GM10266 (cell line): Measurements from ENCODE around the gene DDX17.

Experiments used
- DNase-seq: peaks from one replicate; pipeline ENCODE4 v3.0.0; 2012; ENCODE audit errors: extremely low spot score
- TF ChIP-seq, protein P1 (sequence below): IDR thresholded peaks from 2 replicates; pipeline ENCODE4 v1.5.1; 2012; ENCODE audit warnings: mild to moderate bottlenecking, low read depth; ENCODE audit not compliant: control insufficient read depth, insufficient read depth; ENCODE audit errors: missing control alignments

Gene DDX17

GRCh38 chr22:38446018-38446601, 60.0 kb downstream of the DDX17 start:
- DNase-seq: no peak
- TF ChIP-seq, protein P1, sequence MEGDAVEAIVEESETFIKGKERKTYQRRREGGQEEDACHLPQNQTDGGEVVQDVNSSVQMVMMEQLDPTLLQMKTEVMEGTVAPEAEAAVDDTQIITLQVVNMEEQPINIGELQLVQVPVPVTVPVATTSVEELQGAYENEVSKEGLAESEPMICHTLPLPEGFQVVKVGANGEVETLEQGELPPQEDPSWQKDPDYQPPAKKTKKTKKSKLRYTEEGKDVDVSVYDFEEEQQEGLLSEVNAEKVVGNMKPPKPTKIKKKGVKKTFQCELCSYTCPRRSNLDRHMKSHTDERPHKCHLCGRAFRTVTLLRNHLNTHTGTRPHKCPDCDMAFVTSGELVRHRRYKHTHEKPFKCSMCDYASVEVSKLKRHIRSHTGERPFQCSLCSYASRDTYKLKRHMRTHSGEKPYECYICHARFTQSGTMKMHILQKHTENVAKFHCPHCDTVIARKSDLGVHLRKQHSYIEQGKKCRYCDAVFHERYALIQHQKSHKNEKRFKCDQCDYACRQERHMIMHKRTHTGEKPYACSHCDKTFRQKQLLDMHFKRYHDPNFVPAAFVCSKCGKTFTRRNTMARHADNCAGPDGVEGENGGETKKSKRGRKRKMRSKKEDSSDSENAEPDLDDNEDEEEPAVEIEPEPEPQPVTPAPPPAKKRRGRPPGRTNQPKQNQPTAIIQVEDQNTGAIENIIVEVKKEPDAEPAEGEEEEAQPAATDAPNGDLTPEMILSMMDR: no peak

DNA sequence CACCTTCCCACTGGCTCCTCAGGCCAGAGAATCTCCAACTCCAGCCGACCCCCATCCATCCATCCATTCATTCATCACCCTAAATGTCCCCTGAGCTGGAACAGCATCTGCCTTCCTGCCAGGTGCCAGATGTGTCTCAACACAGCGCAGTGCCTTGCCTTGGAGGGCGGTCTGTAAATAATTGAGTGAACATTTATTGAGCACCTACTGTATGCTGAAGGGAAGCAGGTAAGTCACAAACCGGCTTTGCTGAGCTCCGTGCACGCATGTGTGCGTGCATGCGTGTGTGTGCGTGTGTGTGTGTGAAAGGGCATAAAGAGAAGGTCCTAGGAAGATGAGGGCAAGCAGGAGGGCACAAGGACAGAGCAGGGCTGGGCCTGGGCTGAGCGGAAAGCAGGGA, 61.3 kb downstream of the DDX17 start:
- no peak for DNase-seq
- TF ChIP-seq, protein P1: no peak

- no peak for DNase-seq
- TF ChIP-seq, protein P1: no peak
Measured at GRCh38 chr22:38443628-38444521, 62.2 kb downstream of the DDX17 start.

DNA sequence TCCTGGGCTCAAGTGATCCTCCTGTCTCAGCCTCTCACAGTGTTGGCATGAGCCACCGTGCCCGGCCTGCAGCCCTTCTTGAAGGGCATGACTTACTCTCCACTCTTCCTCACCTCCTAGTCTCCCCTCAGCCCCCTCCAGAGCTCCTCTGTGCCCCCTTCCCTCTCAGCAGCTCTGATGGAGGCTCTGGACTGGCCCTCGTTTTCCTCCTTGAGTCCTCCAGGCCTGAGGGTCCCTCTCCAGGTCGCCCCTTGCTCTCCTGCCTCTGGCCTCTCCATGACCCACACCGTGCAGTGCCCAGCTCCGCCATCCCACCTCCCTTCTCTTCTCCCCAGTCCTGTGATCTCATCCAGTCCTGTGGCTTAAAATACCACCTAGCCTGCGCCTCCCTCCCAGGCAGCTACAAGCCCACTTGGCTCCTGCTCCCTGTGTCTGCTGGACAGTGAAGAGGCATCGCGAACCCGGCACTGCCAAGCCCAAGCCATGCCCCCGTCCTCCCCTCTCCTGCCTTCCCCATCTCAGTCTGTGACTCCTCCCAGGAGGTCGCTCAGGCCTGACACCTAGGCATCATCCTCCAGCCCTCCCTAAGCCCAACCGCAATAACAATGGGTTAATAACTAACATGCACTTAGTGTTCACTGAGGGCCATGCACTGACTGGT, 63.0 kb downstream of the DDX17 start:
- DNase-seq: no peak
- TF ChIP-seq, protein P1: no peak

DNA sequence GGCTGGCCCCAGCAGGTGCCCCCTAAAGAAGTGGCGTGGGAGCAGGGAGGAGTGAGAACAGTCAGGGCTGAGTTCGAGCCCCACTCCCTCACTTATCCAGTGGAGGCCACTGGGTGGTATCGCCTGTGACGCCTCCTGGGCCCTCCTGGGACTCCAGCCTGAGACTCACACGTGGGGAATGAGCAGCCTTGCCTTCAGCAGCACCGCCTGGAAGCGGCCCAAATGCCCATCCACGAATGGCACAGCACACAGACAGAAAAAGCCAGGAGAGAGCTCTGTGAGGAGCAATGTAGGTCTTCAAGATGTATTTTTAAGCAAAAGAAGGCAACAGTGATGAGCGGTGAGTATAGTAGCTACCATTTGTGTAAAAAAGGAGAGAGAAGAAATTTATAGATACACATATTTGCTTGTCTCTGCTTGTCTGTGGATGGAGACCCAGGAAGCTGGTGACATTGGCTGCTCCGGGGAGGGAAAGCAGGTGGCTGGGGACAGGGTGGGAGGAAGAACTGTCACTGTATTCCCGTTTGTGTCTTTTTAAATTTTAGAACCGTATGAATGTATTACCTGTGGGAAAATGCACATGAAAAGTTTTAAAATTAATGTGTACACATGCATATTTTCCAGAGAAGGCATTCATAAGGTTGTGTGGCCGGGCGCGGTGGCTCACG, 64.4 kb downstream of the DDX17 start:
- TF ChIP-seq, protein P1: no peak

DNA sequence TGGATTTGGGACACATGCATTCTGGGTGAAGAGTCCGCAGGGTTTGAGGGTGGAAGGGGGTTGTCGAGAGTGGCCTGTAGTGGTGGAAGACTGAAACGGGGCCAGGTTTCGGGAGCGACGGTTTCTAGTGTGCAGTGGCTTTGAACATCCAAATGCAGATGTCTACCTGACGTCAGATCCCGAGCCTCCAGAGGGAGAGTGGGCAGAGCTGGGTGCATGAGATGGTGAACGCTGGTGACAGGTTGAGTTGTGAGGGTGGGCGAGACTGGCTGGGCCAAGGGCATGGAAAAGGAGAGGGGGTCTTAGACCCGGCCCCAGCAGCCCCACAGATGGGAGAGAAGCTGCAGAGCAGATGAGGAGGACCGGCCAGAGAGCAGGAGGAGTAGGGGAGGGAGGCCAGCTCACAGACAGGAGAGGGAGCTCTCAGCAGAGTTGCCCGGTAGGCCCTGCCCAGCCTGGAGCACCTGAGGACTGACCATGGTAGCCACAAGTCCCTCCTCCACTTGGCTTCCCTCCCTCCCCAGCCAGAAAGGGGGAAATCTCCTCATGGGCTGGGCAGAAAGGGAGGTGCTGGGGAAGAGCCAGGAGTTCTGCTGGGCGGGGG, 65.3 kb downstream of the DDX17 start:
- TF ChIP-seq, protein P1: no peak
- no peak for DNase-seq

More for the DNA sequence above, 64.4 kb downstream of the DDX17 start:
- DNase-seq: no peak
